Stimulated activated naive CD8-positive, alpha-beta T cell treated with anti-CD3 and anti-CD28 coated beads, Interleukin-15, amount 100 ng/mL, for 72 hours (primary cell): ENCODE results near the gene ST6GAL1.

Experiments used
- ATAC-seq: fragments of 150-1000 bp; cut with Tn5 transposase; 2 replicates; pipeline ENCODE4 v1.10.0; 2021; ENCODE audit warnings: mild to moderate bottlenecking, moderate library complexity
- DNase-seq, 2 donors: peaks; one replicate each; pipeline ENCODE4 v3.0.0; 2021 to 2022
- H3K27ac Mint-ChIP-seq, 2 donors: one replicate each; pipeline ENCODE4 v1.8.0; 2022; ENCODE audit warnings: mild to moderate bottlenecking in 2 of 2, mixed read lengths in 2 of 2, moderate library complexity in 2 of 2
- H3K27me3 Mint-ChIP-seq: one replicate; pipeline ENCODE4 v1.8.0; 2022; ENCODE audit warnings: mixed read lengths
- H3K4me1 Mint-ChIP-seq: one replicate; pipeline ENCODE4 v1.8.0; 2022; ENCODE audit warnings: mild to moderate bottlenecking, mixed read lengths
- H3K4me3 Mint-ChIP-seq, 2 donors: one replicate each; pipeline ENCODE4 v1.8.0; 2022; ENCODE audit warnings: mild to moderate bottlenecking in 2 of 2, mixed read lengths in 2 of 2, moderate library complexity in 1 of 2
- H3K9me3 Mint-ChIP-seq, 2 donors: one replicate each; pipeline ENCODE4 v1.8.0; 2022; ENCODE audit warnings: mixed read lengths in 2 of 2

ST6GAL1 gene

DNA sequence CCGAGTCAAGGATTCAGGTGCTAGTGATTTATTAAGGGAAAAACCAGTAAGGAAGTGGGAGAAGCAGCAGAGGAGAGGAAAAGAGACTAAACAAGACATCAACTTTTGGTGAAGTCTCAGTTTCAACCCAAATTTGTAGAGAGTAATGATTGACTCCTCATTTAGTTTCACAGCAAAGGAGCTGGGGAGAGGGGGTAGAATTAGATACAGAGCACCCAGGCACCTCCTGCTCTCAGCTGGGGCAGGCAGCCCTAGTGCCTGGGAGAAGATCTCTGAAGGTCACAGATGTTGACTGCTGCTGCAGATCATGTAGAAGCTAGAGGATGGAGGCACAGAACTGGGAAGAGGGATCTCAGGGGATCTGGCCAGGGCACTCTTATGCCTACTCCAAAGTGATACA, 179.8 kb downstream of the ST6GAL1 start:
- Mint-ChIP-seq H3K4me3 (no peak overlapping the region), H3K9me3 (no peaks in the 10 kb centered on the region), H3K27me3 (no peaks in the 10 kb centered on the region), H3K27ac (peak overlapping the region in 1 of 2 donors; percentile 50), H3K4me1 (peaks cover 15% of the 10 kb centered on the region)
- DNase-seq, result no peak
- ATAC-seq, result no peak

DNA sequence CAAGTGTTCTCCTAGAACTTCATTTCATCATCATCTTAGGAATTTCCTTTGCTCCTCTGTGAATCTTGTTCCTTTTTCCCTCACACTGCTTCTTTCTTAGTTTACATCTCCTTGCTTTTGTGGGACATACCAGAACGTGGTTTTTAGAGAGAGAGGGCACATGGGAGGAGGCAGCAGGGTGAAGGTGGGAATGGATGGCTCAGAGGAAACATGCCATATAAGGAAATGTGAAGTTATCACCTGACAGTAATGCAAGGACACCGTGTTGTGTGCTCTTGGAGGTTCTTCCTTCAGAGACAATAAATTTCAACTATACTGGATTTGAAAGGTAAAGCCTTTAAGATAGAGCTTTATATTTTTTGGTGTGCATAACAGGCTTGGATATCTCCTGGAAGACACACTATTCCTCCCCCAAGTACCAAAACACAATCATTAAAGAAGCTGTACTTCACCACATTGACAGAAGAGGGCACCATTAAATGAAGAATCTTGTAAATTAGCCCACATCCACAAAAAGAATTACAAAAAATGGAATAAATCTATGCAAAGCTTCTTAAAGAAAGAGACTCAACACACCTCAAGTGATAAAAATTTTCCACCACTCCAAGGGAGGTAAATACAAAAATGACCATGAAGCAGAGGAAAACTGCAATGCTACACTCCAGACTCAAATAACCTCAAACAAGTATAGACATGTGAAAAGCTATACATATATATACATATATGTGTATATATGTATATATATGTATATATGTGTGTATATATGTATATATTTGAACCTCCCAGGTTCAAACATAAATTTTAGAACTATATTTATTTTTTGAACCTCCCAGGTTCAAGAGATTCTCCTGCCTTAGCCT, 182.8 kb downstream of the ST6GAL1 start:
- no peak for DNase-seq
- Mint-ChIP-seq H3K4me1 (peaks cover 15% of the 10 kb centered on the region), H3K4me3 (no peak overlapping the region), H3K9me3 (no peaks in the 10 kb centered on the region), H3K27ac (no peak overlapping the region), H3K27me3 (no peaks in the 10 kb centered on the region)
- peak; percentile 55 for ATAC-seq

DNA sequence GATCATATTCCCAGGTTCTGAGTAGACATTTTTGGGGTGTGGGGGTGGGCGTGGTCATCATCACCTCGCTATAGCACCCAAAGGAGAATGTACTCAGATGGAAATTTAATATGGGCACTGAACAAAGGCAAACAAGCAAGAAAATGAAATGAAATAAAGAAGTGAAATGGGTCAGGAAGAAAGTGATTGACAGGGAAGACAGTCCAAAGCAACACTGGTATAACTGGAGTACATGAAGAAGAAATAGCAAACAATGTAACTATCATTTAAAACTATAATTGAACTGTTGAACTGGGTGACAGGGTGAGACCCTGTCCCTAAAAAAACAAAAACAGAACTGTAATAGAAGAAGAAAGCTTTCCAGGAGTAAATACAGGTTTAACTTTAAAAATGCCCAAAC, 184.2 kb downstream of the ST6GAL1 start:
- no peak for DNase-seq
- no peak for ATAC-seq

DNA sequence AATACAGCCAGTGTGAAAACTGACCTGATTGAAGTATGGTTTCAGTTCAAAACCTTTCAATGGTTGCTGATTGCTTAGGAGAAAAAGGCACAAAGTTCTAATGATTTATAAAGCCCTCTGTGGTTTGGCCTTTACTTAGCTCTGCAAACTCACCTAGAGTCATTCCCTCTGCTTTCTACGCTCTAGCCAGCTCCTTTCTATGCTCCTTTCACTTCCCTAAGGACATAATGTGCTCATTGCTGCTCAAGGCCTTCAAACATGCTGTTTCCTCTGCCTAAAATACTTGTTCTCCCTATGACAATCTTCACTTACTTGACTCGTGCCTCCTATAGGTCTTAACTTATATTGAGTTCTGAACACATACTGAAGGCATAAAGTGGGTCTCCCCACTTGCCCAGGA, 190.0 kb downstream of the ST6GAL1 start:
- peaks cover 2% of the 10 kb centered on the region for H3K4me1 Mint-ChIP-seq
- H3K27me3 Mint-ChIP-seq, result no peaks in the 10 kb centered on the region
- ATAC-seq (no peak), DNase-seq (no peak)
- no peak overlapping the region for H3K27ac Mint-ChIP-seq
- peaks cover 0 to under 1% of the 10 kb centered on the region in 2 donors for H3K9me3 Mint-ChIP-seq
- no peak overlapping the region for H3K4me3 Mint-ChIP-seq

More for the DNA sequence above, 184.2 kb downstream of the ST6GAL1 start:
- H3K9me3 Mint-ChIP-seq, result no peaks in the 10 kb centered on the region
- peaks cover 15% of the 10 kb centered on the region for H3K4me1 Mint-ChIP-seq
- H3K4me3 Mint-ChIP-seq, result no peak overlapping the region
- peak overlapping the region in 1 of 2 donors; percentile 65 for H3K27ac Mint-ChIP-seq
- H3K27me3 Mint-ChIP-seq, result no peaks in the 10 kb centered on the region

DNA sequence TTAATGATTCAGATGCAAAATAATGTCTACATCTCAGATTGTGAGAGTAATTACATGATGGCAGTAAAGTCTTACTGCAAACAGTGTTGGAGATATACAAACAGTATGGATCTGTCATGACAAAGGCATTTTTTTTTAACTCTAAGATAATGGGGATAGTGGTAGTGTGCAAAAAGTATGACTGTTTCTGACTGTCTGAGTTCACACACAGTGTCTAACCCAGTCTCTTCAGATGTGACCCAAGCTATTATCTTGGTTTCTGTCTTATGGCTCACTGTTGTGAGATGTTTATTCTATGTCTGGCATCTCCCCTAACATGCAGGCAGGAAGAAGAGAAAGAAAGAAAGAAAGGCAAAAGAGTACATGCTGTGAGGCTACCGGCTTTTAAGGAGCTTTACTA, 191.9 kb downstream of the ST6GAL1 start:
- H3K27ac Mint-ChIP-seq, result no peak overlapping the region
- H3K4me3 Mint-ChIP-seq, result no peak overlapping the region
- no peak for ATAC-seq
- H3K4me1 Mint-ChIP-seq, result peaks cover 7% of the 10 kb centered on the region
- peaks cover 0 to 9% of the 10 kb centered on the region in 2 donors for H3K9me3 Mint-ChIP-seq
- no peak for DNase-seq
- H3K27me3 Mint-ChIP-seq, result no peaks in the 10 kb centered on the region

DNA sequence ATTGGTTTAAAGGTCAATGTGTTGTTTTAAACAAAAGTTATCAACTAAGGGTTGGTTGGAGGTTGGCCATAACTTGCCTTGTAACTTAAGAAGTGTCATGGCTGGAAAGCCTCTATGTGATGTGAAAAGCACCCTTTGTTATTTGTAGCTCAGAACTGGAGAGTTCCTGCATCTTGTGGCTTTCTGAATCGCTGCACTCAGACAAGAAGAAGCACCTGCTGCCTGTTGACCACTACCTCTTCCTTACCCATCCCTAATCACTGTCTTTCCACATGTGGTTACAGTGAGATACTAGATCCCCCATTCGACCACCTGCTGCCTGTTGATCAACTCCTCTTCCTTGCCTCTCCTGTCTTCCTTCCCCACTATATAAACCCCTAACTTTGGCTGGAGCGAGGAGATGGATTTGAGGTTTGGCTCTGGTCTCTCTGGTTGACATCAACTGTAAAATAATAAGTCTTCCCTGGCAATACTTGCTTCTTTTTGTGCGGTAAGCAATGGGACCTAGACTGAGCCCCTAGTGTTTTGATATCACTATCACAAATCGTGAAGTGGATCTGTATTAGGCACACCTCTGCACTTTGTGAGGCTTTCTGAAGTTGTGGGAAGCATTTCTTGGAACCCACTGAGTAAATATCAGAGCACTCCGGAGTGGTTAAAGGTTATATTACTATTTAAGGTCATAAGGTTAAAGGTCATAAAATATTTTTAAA, 195.1 kb downstream of the ST6GAL1 start:
- Mint-ChIP-seq H3K4me1 (peaks cover 19% of the 10 kb centered on the region), H3K9me3 (peaks cover 18 to 21% of the 10 kb centered on the region in 2 donors), H3K27me3 (no peaks in the 10 kb centered on the region), H3K4me3 (no peak overlapping the region), H3K27ac (no peak overlapping the region)
- no peak for ATAC-seq
- no peak for DNase-seq
